ENCODE data around the gene MBD4. TPM values are rescaled to one million over a fixed set of nuclear protein-coding genes. Genes with fewer than 3 reads are reported as not detected.

MBD4 gene
- total RNA-seq, 2 experiments from 2014 or later, result 46.3 to 74.6 TPM

DNA sequence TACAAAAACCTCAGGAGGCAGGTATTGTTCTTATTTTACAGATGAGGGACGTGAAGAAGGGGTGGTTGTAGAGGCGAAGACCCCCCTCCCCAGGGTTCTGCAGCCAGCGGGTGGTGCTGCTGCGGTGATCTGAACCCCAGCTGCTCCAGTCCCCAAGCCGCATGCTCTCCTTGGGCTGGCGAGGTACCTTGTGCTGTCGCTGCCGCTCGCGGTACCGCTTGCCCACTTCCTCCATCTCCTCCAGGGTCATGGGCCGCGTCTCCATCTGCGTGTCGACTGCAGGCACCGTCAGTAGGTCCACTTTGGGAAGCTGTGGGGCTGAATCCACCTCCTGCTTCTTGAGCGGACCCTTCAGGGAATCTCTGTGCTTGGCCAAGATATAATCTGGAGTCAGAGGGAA, 28.8 kb downstream of the MBD4 start:
- Histone ChIP-seq H3K27ac (ENCODE audit: low read depth, low read length, poor library complexity, severe bottlenecking) (no peak overlapping the region), H3K36me3 (ENCODE audit: insufficient read depth, low read length) (no peaks in the 10 kb centered on the region), H3K9me2 (ENCODE audit: insufficient read depth, low read length) (no peaks in the 10 kb centered on the region), H2AFZ (ENCODE audit: low read length) (no peak overlapping the region), H3K9me3 (ENCODE audit: low read length) (no peaks in the 10 kb centered on the region), H3K4me2 (ENCODE audit: low read length) (no peak overlapping the region), H3K79me2 (ENCODE audit: insufficient read depth, low read depth, low read length) (no peaks in the 10 kb centered on the region), H3K4me1 (ENCODE audit: insufficient read depth, low read length, poor library complexity, severe bottlenecking) (no peaks in the 10 kb centered on the region), H4K20me1 (ENCODE audit: insufficient read depth, low read length) (no peaks in the 10 kb centered on the region), H3K4me3 (ENCODE audit: low read depth, low read length, poor library complexity, severe bottlenecking) (no peak overlapping the region)
- intact Hi-C loops (cut with micrococcal nuclease; ENCODE audit: unreplicated experiment), result no loop called here
- POLR2A ChIA-PET, result interaction anchor here (1.0 kb wide), 1 partner anchor 28 kb away, joined by 3 read pairs; no protein-coding TSS in a partner anchor
- no TSS peak for BruUV-seq (replicated peaks)
- no peak for DNase-seq (ENCODE audit: low spot score)
- no peak for TF ChIP-seq EZH2phosphoT487 (IDR thresholded peaks at IDR 0.05; ENCODE audit: borderline replicate concordance, low read depth, low read length)
- no peak for TF ChIP-seq CTCF (conservative IDR thresholded peaks at IDR 0.05; ENCODE audit: low read length)
- CTCF ChIA-PET (ENCODE audit: unreplicated experiment), result no interaction called here

- POLR2A ChIA-PET, result interaction anchor here (0.7 to 2.2 kb wide), 6 partner anchors 10 to 1809 kb away, joined by 3 to 9 read pairs (median 3); no protein-coding TSS in a partner anchor
- no TSS peak for BruUV-seq (replicated peaks)
- no peaks in the 10 kb centered on the region for H3K9me3 ChIP-seq (ENCODE audit: low read length)
- no peaks in the 10 kb centered on the region for H4K20me1 ChIP-seq (ENCODE audit: insufficient read depth, low read length)
- no peaks in the 10 kb centered on the region for H3K4me1 ChIP-seq (ENCODE audit: insufficient read depth, low read length, poor library complexity, severe bottlenecking)
- H3K27ac ChIP-seq (ENCODE audit: low read depth, low read length, poor library complexity, severe bottlenecking), result no peak overlapping the region
- no peak for DNase-seq (ENCODE audit: low spot score)
- no peaks in the 10 kb centered on the region for H3K9me2 ChIP-seq (ENCODE audit: insufficient read depth, low read length)
- H2AFZ ChIP-seq (ENCODE audit: low read length), result no peak overlapping the region
- CTCF ChIA-PET (ENCODE audit: unreplicated experiment), result interaction anchor here (0.6 to 1.9 kb wide), 2 partner anchors 10 to 113 kb away, joined by 3 to 6 read pairs; no protein-coding TSS in a partner anchor
- TF ChIP-seq EZH2phosphoT487 (IDR thresholded peaks at IDR 0.05; ENCODE audit: borderline replicate concordance, low read depth, low read length) (no peak), CTCF (conservative IDR thresholded peaks at IDR 0.05; ENCODE audit: low read length) (no peak)
- no peaks in the 10 kb centered on the region for H3K79me2 ChIP-seq (ENCODE audit: insufficient read depth, low read depth, low read length)
- no peak overlapping the region for H3K4me3 ChIP-seq (ENCODE audit: low read depth, low read length, poor library complexity, severe bottlenecking)
- no peak overlapping the region for H3K4me2 ChIP-seq (ENCODE audit: low read length)
- intact Hi-C loops (cut with micrococcal nuclease; ENCODE audit: unreplicated experiment), result no loop called here
- H3K36me3 ChIP-seq (ENCODE audit: insufficient read depth, low read length), result no peaks in the 10 kb centered on the region
Measured at GRCh38 chr3:129409541-129409940, 30.2 kb downstream of the MBD4 start.

GRCh38 chr3:129404610-129405009, 35.1 kb downstream of the MBD4 start:
- CTCF ChIA-PET (ENCODE audit: unreplicated experiment), result no interaction called here
- intact Hi-C loops (cut with micrococcal nuclease; ENCODE audit: unreplicated experiment), result no loop called here
- H3K27ac ChIP-seq (ENCODE audit: low read depth, low read length, poor library complexity, severe bottlenecking), result no peak overlapping the region
- no TSS peak for BruUV-seq (replicated peaks)
- peaks cover 11% of the 10 kb centered on the region for H3K4me1 ChIP-seq (ENCODE audit: insufficient read depth, low read length, poor library complexity, severe bottlenecking)
- TF ChIP-seq CTCF (conservative IDR thresholded peaks at IDR 0.05; ENCODE audit: low read length) (no peak), EZH2phosphoT487 (IDR thresholded peaks at IDR 0.05; ENCODE audit: borderline replicate concordance, low read depth, low read length) (no peak)
- POLR2A ChIA-PET, result interaction anchor here (0.6 to 1.1 kb wide), 2 partner anchors 12 to 122 kb away, joined by 3 to 6 read pairs; no protein-coding TSS in a partner anchor
- no peaks in the 10 kb centered on the region for H3K79me2 ChIP-seq (ENCODE audit: insufficient read depth, low read depth, low read length)
- H2AFZ ChIP-seq (ENCODE audit: low read length), result no peak overlapping the region
- DNase-seq (ENCODE audit: low spot score), result no peak
- no peaks in the 10 kb centered on the region for H3K36me3 ChIP-seq (ENCODE audit: insufficient read depth, low read length)
- no peaks in the 10 kb centered on the region for H4K20me1 ChIP-seq (ENCODE audit: insufficient read depth, low read length)
- H3K9me3 ChIP-seq (ENCODE audit: low read length), result no peaks in the 10 kb centered on the region
- no peak overlapping the region for H3K4me2 ChIP-seq (ENCODE audit: low read length)
- H3K9me2 ChIP-seq (ENCODE audit: insufficient read depth, low read length), result no peaks in the 10 kb centered on the region
- H3K4me3 ChIP-seq (ENCODE audit: low read depth, low read length, poor library complexity, severe bottlenecking), result no peak overlapping the region
